Diencephalon (tissue), 1 donor: ENCODE data around the gene LGR4. TPM values are rescaled to one million over a fixed set of nuclear protein-coding genes. Genes with fewer than 3 reads are reported as not detected.

ENCODE experiments used
- small RNA-seq: library from RNA; depleted of rRNA; stranded (forward); fragments of <200 nt; gene quantifications from one replicate; pipeline ENCODE3, GENCODE V24; 2014
- total RNA-seq: library from RNA; depleted of rRNA; stranded (reverse); fragments of >200 nt; gene quantifications from one replicate; pipeline ENCODE4 v1.2.3, GENCODE V29; 2014

LGR4 gene
- total RNA-seq: 36.9 TPM

GRCh38 chr11:27472398-27473016, at the start of gene LGR4:
Gene LGR4, minus strand, starts transcription at chr11:27472790. Its CDS starts 488 bp downstream, at chr11:27472302.

GRCh38 chr11:27506200-27507182, 33.9 kb upstream of the LGR4 start, which contains the start of gene LIN7C:
Gene LIN7C, minus strand, starts transcription at chr11:27506769. Its CDS starts 17 bp downstream, at chr11:27506752.

GRCh38 chr11:27362749-27363575, 109.6 kb downstream of the LGR4 start, which contains the start of gene CCDC34:
Gene CCDC34, minus strand, starts transcription at chr11:27363215. Its CDS starts 21 bp downstream, at chr11:27363194.

Small RNAs within 50 kb of the gene (small RNA-seq; reads per million reads assigned to genes)
- not detected for gene AC100771.1
- not detected for gene MIR8087
- gene RNA5SP339: not detected

Other genes with a start within 250 kb of the LGR4 start
- gene CCDC34, start 109.6 kb downstream of the LGR4 start, total RNA-seq: 11.3 TPM
- gene LIN7C, start 34.0 kb upstream of the LGR4 start, total RNA-seq: 366 TPM
- 12.0 TPM for gene BDNF, start 227.7 kb upstream of the LGR4 start, total RNA-seq